B cell (primary cell): Measurements from ENCODE around the gene ZNF362. TPM values are rescaled to one million over a fixed set of nuclear protein-coding genes. Genes with fewer than 3 reads are reported as not detected.
"Not testable (repeated sequence)": the region's sequence is repeated elsewhere in the genome, so short reads cannot be mapped to it uniquely, and the experiment has no call there.

Source experiments
- ATAC-seq: fragments of 200-7000 bp; cut with Tn5 transposase; one replicate; pipeline ENCODE4 v1.10.0; 2021; ENCODE audit warnings: low read depth, mild to moderate bottlenecking, moderate number of reproducible peaks, moderate library complexity
- CTCF ChIA-PET: fragments of 350-600 bp; sonication (Branson Sonifier 250); formaldehyde crosslinking; loops from one replicate; lab custom pipeline; 2021; ENCODE audit warnings: antibody characterized with exemption, inconsistent platforms; lab: Charles Lee
- POLR2A ChIA-PET: fragments of 350-600 bp; sonication (Branson Sonifier 250); formaldehyde crosslinking; loops from one replicate; lab custom pipeline; 2021; ENCODE audit warnings: antibody characterized with exemption; lab: Charles Lee
- DNase-seq: peaks from one replicate; pipeline ENCODE4 v3.0.0; 2013
- H2AFZ ChIP-seq: 2 replicates; pipeline ENCODE4 v1.6.1; 2012; ENCODE audit warnings: mild to moderate bottlenecking, low read depth, low read length; ENCODE audit not compliant: insufficient read depth, poor library complexity, severe bottlenecking
- H3K27ac ChIP-seq, 2 donors: 1 replicate in 1 of 2; 2 replicates in 1 of 2; pipeline ENCODE4 v1.5.1; 2012 to 2013; ENCODE audit warnings: low read length in 2 of 2, mild to moderate bottlenecking in 2 of 2, moderate library complexity in 1 of 2
- H3K27me3 ChIP-seq, 4 experiments: fragments of 200-600 bp in 1 of 4; sonication (generic) in 1 of 4; replicated peaks in 1 of 4; 1 replicate in 2 of 4; 2 replicates in 2 of 4; pipeline versions ENCODE4 v1.6.1 to v1.7.0; 2013 to 2016; ENCODE audit warnings: low read length in 3 of 4, mild to moderate bottlenecking in 2 of 4, mixed read lengths in 1 of 4, moderate library complexity in 1 of 4; ENCODE audit not compliant: insufficient read depth in 4 of 4, control insufficient read depth in 3 of 4; ENCODE audit errors: control extremely low read depth in 1 of 4
- H3K36me3 ChIP-seq, 2 experiments: replicated peaks in 1 of 2; 1 replicate in 1 of 2; 2 replicates in 1 of 2; pipeline versions ENCODE4 v1.6.1 to v1.7.1; 2013; ENCODE audit warnings: low read length in 1 of 2; ENCODE audit not compliant: insufficient read depth in 2 of 2, control insufficient read depth in 1 of 2; ENCODE audit errors: control extremely low read depth in 1 of 2, extremely low read depth in 1 of 2
- H3K4me1 ChIP-seq, 2 donors: fragments of 200-600 bp in 1 of 2; sonication (generic) in 1 of 2; 1 replicate in 1 of 2; 2 replicates in 1 of 2; pipeline versions ENCODE4 v1.5.1 to v1.6.1; 2013 to 2017; ENCODE audit warnings: low read length in 2 of 2; ENCODE audit not compliant: control insufficient read depth in 2 of 2, insufficient read depth in 2 of 2
- H3K4me2 ChIP-seq: replicated peaks from 2 replicates; pipeline ENCODE3; 2012; ENCODE audit warnings: mild to moderate bottlenecking, low read depth, low read length; ENCODE audit not compliant: poor library complexity, severe bottlenecking
- H3K4me3 ChIP-seq, 5 experiments: fragments of 200-600 bp in 1 of 5; sonication (generic) in 1 of 5; 1 replicate in 3 of 5; 2 replicates in 2 of 5; pipeline versions ENCODE4 v1.5.1 to v1.7.0; 2011 to 2016; ENCODE audit warnings: low read length in 4 of 5, mild to moderate bottlenecking in 4 of 5, low read depth in 2 of 5, control low read depth in 1 of 5, moderate library complexity in 1 of 5; ENCODE audit not compliant: insufficient read depth in 1 of 5; ENCODE audit errors: control extremely low read depth in 1 of 5, extremely low read depth in 1 of 5
- H3K79me2 ChIP-seq: fragments of 200-600 bp; sonication (generic); one replicate; pipeline ENCODE4 v1.6.0; 2016; ENCODE audit warnings: low read length; ENCODE audit not compliant: control insufficient read depth, insufficient read depth
- H3K9ac ChIP-seq: fragments of 200-600 bp; sonication (generic); 2 replicates; pipeline ENCODE4 v1.6.1; 2017; ENCODE audit warnings: mild to moderate bottlenecking, low read length, moderate library complexity
- H3K9me3 ChIP-seq, 3 donors: one replicate each; pipeline versions ENCODE4 v1.6.1 to v1.7.1; 2013; ENCODE audit warnings: low read length in 2 of 3; ENCODE audit not compliant: control insufficient read depth in 2 of 3, insufficient read depth in 1 of 3; ENCODE audit errors: control extremely low read depth in 1 of 3
- H4K20me1 ChIP-seq: 2 replicates; pipeline ENCODE4 v1.6.0; 2012; ENCODE audit warnings: mild to moderate bottlenecking, low read length; ENCODE audit not compliant: insufficient read depth, control insufficient read depth, poor library complexity, severe bottlenecking
- H3K27ac Mint-ChIP-seq: one replicate; pipeline ENCODE4 v1.8.0; 2021; ENCODE audit warnings: mixed read lengths
- H3K27me3 Mint-ChIP-seq: one replicate; pipeline ENCODE4 v1.8.0; 2021; ENCODE audit warnings: mixed read lengths
- H3K4me1 Mint-ChIP-seq: one replicate; pipeline ENCODE4 v1.8.0; 2021; ENCODE audit warnings: mixed read lengths
- H3K4me3 Mint-ChIP-seq: one replicate; pipeline ENCODE4 v1.8.0; 2021; ENCODE audit warnings: mixed read lengths
- H3K9me3 Mint-ChIP-seq: one replicate; pipeline ENCODE4 v1.8.0; 2022; ENCODE audit warnings: mixed read lengths; ENCODE audit not compliant: insufficient read depth
- EZH2 ChIP-seq: IDR thresholded peaks from 2 replicates; pipeline ENCODE4 v1.6.1; 2012; ENCODE audit warnings: borderline replicate concordance, low read depth, mild to moderate bottlenecking, moderate library complexity, low read length; ENCODE audit not compliant: insufficient read depth, poor library complexity, severe bottlenecking
- WGBS: methylation state at CpG from one replicate; pipeline ENCODE4 v1.1.5; 2013; ENCODE audit warnings: missing lambda C conversion rate; ENCODE audit not compliant: insufficient coverage; 5-methylcytosine and 5-hydroxymethylcytosine counted together
- intact Hi-C: fragments of 100-400 bp; cut with micrococcal nuclease; formaldehyde crosslinking; loops from one replicate; pipeline ENCODE4 v1.10.0; 2022
- polyA plus RNA-seq: library from polyadenylated mRNA; depleted of rRNA; stranded (reverse); fragments of >200 nt; gene quantifications from 2 replicates; pipeline ENCODE4 v1.2.3, GENCODE V29; 2012
- total RNA-seq, 2 donors: library from RNA; stranded (reverse); fragments of 120-200 nt in 1 of 2; gene quantifications; 1 replicate in 1 of 2; 2 replicates in 1 of 2; pipeline versions ENCODE4 v1.2.3 to v1.2.4, GENCODE V29; 2013 to 2022
- TF ChIP-seq, protein P1 (sequence below): fragments of 200-600 bp; IDR thresholded peaks from one replicate; pipeline ENCODE4 v1.8.0; 2022; ENCODE audit warnings: antibody characterized with exemption, mild to moderate bottlenecking

ZNF362 gene
- total and polyA plus RNA-seq, 2 donors (not counting 1 experiment from before 2014, with no cell fraction given): 14.0 to 20.4 TPM

DNA sequence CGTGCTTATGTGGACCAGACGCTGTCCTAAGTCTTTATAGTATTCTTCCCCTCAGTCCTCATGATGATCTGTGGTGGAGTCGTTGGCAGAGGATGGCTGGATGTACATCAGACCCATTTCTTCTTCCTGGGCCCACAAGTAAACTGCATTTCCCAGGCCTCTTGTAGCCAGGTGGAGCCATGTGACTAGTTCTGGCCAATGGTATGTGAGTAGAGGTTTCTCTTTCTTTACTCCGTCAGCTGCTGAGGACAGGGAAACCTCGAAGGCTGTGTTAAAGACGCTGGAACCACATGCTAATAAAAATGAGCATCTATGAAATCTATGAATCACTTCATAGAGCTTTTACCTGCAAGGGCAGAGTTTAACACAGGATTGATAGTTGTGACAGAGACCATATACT lies 18.7 kb upstream of the ZNF362 start:
- no peaks in the 10 kb centered on the region for H4K20me1 ChIP-seq
- H3K9ac ChIP-seq: no peak overlapping the region
- H3K4me2 ChIP-seq: no peak overlapping the region
- ATAC-seq: no peak
- H3K4me1 Mint-ChIP-seq: peaks cover 3% of the 10 kb centered on the region
- H3K4me3 Mint-ChIP-seq: no peak overlapping the region
- H3K4me3 ChIP-seq: no peak overlapping the region
- H3K9me3 Mint-ChIP-seq: no peaks in the 10 kb centered on the region
- intact Hi-C loops: no loop called here
- peaks cover 0 to 7% (median 1%) of the 10 kb centered on the region in 4 experiments for H3K27me3 ChIP-seq
- no peak overlapping the region for H3K27ac ChIP-seq
- H3K36me3 ChIP-seq: no peaks in the 10 kb centered on the region
- no peaks in the 10 kb centered on the region for H3K79me2 ChIP-seq
- TF ChIP-seq, protein P1, sequence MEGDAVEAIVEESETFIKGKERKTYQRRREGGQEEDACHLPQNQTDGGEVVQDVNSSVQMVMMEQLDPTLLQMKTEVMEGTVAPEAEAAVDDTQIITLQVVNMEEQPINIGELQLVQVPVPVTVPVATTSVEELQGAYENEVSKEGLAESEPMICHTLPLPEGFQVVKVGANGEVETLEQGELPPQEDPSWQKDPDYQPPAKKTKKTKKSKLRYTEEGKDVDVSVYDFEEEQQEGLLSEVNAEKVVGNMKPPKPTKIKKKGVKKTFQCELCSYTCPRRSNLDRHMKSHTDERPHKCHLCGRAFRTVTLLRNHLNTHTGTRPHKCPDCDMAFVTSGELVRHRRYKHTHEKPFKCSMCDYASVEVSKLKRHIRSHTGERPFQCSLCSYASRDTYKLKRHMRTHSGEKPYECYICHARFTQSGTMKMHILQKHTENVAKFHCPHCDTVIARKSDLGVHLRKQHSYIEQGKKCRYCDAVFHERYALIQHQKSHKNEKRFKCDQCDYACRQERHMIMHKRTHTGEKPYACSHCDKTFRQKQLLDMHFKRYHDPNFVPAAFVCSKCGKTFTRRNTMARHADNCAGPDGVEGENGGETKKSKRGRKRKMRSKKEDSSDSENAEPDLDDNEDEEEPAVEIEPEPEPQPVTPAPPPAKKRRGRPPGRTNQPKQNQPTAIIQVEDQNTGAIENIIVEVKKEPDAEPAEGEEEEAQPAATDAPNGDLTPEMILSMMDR: no peak
- TF ChIP-seq EZH2: no peak
- peak overlapping the region; percentile 16 for H2AFZ ChIP-seq
- ChIA-PET POLR2A (no interaction called here), CTCF (no interaction called here)
- H3K9me3 ChIP-seq: peaks cover 0 to 3% (median 0%) of the 10 kb centered on the region in 3 donors
- peaks cover 43% of the 10 kb centered on the region for H3K27me3 Mint-ChIP-seq
- peak; percentile 38 for DNase-seq
- H3K4me1 ChIP-seq: peaks cover 0 to 3% of the 10 kb centered on the region in 2 donors
- no CpG with 5 or more reads among the region's 6 CpGs for WGBS
- H3K27ac Mint-ChIP-seq: no peak overlapping the region

DNA sequence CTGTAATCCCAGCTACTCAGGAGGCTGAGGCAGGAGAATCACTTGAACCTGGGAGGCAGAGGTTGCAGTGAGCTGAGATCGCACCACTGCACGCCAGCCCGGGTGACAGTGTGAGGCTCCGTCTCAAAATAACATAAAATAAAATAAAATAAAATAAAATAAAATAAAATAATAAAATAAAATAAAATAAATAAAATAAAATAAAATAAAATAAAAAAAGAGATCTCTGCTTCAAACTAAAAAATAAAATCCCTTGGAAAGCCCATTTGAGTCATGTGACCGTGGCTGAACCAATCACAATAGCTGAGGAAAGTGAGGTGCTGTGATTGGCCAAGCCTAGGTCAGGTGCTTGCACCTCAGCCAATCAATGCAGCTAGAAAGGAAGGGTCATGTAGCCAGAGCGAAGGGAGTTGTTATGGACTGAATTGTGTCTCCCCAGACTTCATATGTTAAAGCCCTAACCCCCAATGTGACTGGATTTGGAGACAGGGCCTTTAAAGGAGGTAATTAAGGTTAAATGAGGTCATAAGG lies 18.0 kb upstream of the ZNF362 start:
- ATAC-seq, H3K4me1 ChIP-seq, H3K9me3 ChIP-seq, H3K4me2 ChIP-seq, H3K27ac Mint-ChIP-seq, H3K4me1 Mint-ChIP-seq, H3K9me3 Mint-ChIP-seq, POLR2A ChIA-PET, H3K27ac ChIP-seq, H3K36me3 ChIP-seq, H3K79me2 ChIP-seq, H3K4me3 Mint-ChIP-seq, H4K20me1 ChIP-seq, H3K9ac ChIP-seq, H2AFZ ChIP-seq, DNase-seq, intact Hi-C loops, CTCF ChIA-PET, H3K27me3 ChIP-seq, H3K4me3 ChIP-seq: not testable (repeated sequence)
- H3K27me3 Mint-ChIP-seq: peaks cover 36% of the 10 kb centered on the region
- WGBS: 100% methylated on average over 1 of the region's 6 CpGs

GRCh38 chr1:33239410-33239809 lies 16.9 kb upstream of the ZNF362 start:
- H3K36me3 ChIP-seq, H3K9me3 Mint-ChIP-seq, H3K27ac ChIP-seq, H3K27me3 ChIP-seq, H3K4me1 ChIP-seq, H3K4me1 Mint-ChIP-seq, H3K79me2 ChIP-seq, POLR2A ChIA-PET, H3K27ac Mint-ChIP-seq, H3K9me3 ChIP-seq, H3K9ac ChIP-seq, H3K4me2 ChIP-seq, H3K4me3 ChIP-seq, H2AFZ ChIP-seq, CTCF ChIA-PET, intact Hi-C loops, DNase-seq, H3K4me3 Mint-ChIP-seq, ATAC-seq, H4K20me1 ChIP-seq: not testable (repeated sequence)
- peaks cover 31% of the 10 kb centered on the region for H3K27me3 Mint-ChIP-seq
- 100% methylated on average over 6 of the region's 9 CpGs for WGBS
